HEK293 (cell line): ENCODE data around the gene ABTB2.

ENCODE experiments used
- CTCF ChIP-seq: fragments of 450-650 bp; formaldehyde crosslinking; IDR thresholded peaks from 2 replicates; pipeline ENCODE4 v1.5.1; 2016; ENCODE audit warnings: missing biosample characterization, missing genetic modification characterization
- PATZ1 ChIP-seq: fragments of 450-650 bp; formaldehyde crosslinking; IDR thresholded peaks from 2 replicates; pipeline ENCODE4 v1.5.1; 2016; ENCODE audit warnings: missing biosample characterization, missing genetic modification characterization
- REST ChIP-seq: fragments of 450-650 bp; formaldehyde crosslinking; IDR thresholded peaks from 2 replicates; pipeline ENCODE4 v1.5.1; 2016; ENCODE audit warnings: missing biosample characterization, missing genetic modification characterization
- ZNF121 ChIP-seq: fragments of 450-650 bp; formaldehyde crosslinking; IDR thresholded peaks from 2 replicates; pipeline ENCODE4 v1.5.1; 2016; ENCODE audit warnings: missing biosample characterization, missing genetic modification characterization
- ZNF394 ChIP-seq: fragments of 450-650 bp; formaldehyde crosslinking; IDR thresholded peaks from 2 replicates; pipeline ENCODE4 v1.5.1; 2016; ENCODE audit warnings: missing biosample characterization, missing genetic modification characterization, mild to moderate bottlenecking, moderate library complexity, borderline replicate concordance

GRCh38 chr11:34292111-34292510, 65.7 kb downstream of the ABTB2 start:
- TF ChIP-seq PATZ1 (tag by site-specific recombination) (no peak), ZNF121 (tag by site-specific recombination) (no peak), ZNF394 (tag by site-specific recombination) (no peak), CTCF (tag by site-specific recombination) (no peak), REST (no peak)
